ENCODE data around the gene ATP5ME.

DNA sequence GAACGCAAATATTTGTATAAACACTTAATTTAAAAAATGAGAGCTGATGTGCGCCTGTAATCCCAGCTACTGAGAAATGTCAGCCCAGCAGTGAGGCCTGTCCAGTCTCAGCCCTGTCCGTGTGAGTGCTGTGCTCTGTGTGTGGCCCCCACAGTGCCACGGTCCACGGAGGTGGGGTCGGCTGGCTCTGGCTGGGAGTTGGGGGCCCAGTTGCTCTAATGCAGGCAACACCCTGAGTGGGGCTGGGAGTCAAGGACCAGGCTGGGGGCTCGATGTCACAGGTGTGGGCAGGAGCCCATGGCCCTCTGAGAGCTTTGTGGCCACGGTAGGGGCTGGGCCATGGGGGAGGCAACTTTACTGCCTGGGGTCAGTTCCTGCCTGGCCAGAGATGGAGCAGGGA, 44.4 kb upstream of the ATP5ME start:
- no peak for TF ChIP-seq ZNF274 (IDR thresholded peaks at IDR 0.05; ENCODE audit: low read depth, low read length)
- no peak for TF ChIP-seq SUZ12 (IDR thresholded peaks at IDR 0.05; ENCODE audit: extremely low read depth, insufficient read depth, insufficient read length)
- TF ChIP-seq YY1 (IDR thresholded peaks at IDR 0.05; ENCODE audit: insufficient read depth, insufficient read length): no peak
